SHP77 treated with DMSO at 0.1 percent for 48 hours (cell line): Measurements from ENCODE around the gene TAS2R60.
"Not testable (repeated sequence)": the region's sequence is repeated elsewhere in the genome, so short reads cannot be mapped to it uniquely, and the experiment has no call there.

ENCODE experiments used
- DNase-seq: peaks from one replicate; lab custom pipeline; 2025; lab: John Stamatoyannopoulos, UW

Gene TAS2R60

GRCh38 chr7:143479055-143479766 is 36.0 kb downstream of the TAS2R60 start:
- DNase-seq = no peak

- DNase-seq = no peak
These were observed 37.2 kb downstream of the TAS2R60 start for GRCh38 chr7:143480501-143480900.

- no peak for DNase-seq
These were observed 40.9 kb downstream of the TAS2R60 start for GRCh38 chr7:143484119-143484518.

GRCh38 chr7:143485094-143485493 is 41.8 kb downstream of the TAS2R60 start:
- DNase-seq = no peak

- DNase-seq = no peak
These were observed 42.2 kb downstream of the TAS2R60 start for GRCh38 chr7:143485500-143485899.

- not testable (repeated sequence) for DNase-seq
These were observed 43.0 kb downstream of the TAS2R60 start for GRCh38 chr7:143486266-143486665.

GRCh38 chr7:143487061-143487460 is 43.8 kb downstream of the TAS2R60 start:
- DNase-seq = no peak

GRCh38 chr7:143487566-143487965 is 44.3 kb downstream of the TAS2R60 start:
- no peak for DNase-seq

GRCh38 chr7:143490717-143491306 is 47.6 kb downstream of the TAS2R60 start:
- DNase-seq = no peak

GRCh38 chr7:143492043-143492471 is 48.8 kb downstream of the TAS2R60 start:
- no peak for DNase-seq

GRCh38 chr7:143492799-143493739 is 49.8 kb downstream of the TAS2R60 start:
- DNase-seq = no peak

- no peak for DNase-seq
These were observed 50.5 kb downstream of the TAS2R60 start for GRCh38 chr7:143493751-143494150.
